ENCODE results near the gene HMOX2.

Gene HMOX2

GRCh38 chr16:4442371-4442770, 33.8 kb upstream of the HMOX2 start:
- Histone ChIP-seq H3K9me3 (ENCODE audit: control insufficient read depth, insufficient read depth, low read depth, low read length) (no peaks in the 10 kb centered on the region), H3K4me1 (ENCODE audit: control insufficient read depth, insufficient read depth, low read length) (no peaks in the 10 kb centered on the region), H3K27ac (ENCODE audit: extremely low read depth, low read depth, low read length) (no peak overlapping the region), H3K36me3 (ENCODE audit: control insufficient read depth in 2 of 2, insufficient read depth in 1 of 2, low read length in 2 of 2) (peaks cover 43 to 90% of the 10 kb centered on the region in 2 experiments), H3K4me3 (ENCODE audit: low read depth, low read length) (no peak overlapping the region)
- TF ChIP-seq TCF7L2 (IDR thresholded peaks at IDR 0.05; ENCODE audit: borderline replicate concordance, low read depth, low read length), result no peak
- TF ChIP-seq ZNF19 (tag by site-specific recombination; IDR thresholded peaks at IDR 0.05; ENCODE audit: low read depth), result no peak
- no peak for TF ChIP-seq ZNF791 (tag by site-specific recombination; IDR thresholded peaks at IDR 0.05)
- CTCF ChIA-PET, result interaction anchor here (1.8 kb wide), 1 partner anchor 38 kb away, joined by 7 read pairs; no protein-coding TSS in a partner anchor
- POLR2A ChIA-PET, result no interaction called here

DNA sequence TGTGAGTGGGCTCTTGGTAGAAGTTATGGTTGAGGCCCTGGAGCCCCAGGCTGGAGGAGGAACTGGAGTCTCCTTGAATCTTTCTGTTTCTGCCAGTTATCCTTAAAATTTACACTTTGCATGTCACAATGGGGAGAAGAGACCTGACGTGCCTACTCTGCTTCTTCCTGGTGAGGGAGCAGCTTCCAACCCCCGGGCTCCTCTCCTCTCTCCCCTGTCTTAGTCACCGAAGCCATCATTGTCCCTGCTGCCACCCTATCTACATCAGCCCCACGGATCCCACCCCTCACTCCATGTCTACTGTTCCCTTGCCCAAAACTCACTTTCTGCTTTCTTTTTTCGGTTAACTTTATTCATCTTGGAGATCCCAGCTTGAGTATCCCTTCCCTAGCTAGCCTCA, 32.9 kb upstream of the HMOX2 start:
- ChIA-PET CTCF (interaction anchor here (1.8 kb wide), 1 partner anchor 39 kb away, joined by 7 read pairs; no protein-coding TSS in a partner anchor), POLR2A (no interaction called here)
- Histone ChIP-seq H3K9me3 (ENCODE audit: control insufficient read depth, insufficient read depth, low read depth, low read length) (no peaks in the 10 kb centered on the region), H3K36me3 (ENCODE audit: control insufficient read depth in 2 of 2, insufficient read depth in 1 of 2, low read length in 2 of 2) (peaks cover 40 to 88% of the 10 kb centered on the region in 2 experiments), H3K4me1 (ENCODE audit: control insufficient read depth, insufficient read depth, low read length) (no peaks in the 10 kb centered on the region), H3K4me3 (ENCODE audit: low read depth, low read length) (no peak overlapping the region), H3K27ac (ENCODE audit: extremely low read depth, low read depth, low read length) (no peak overlapping the region)
- TF ChIP-seq ZFP37 (tag by site-specific recombination; IDR thresholded peaks at IDR 0.05) (no peak), ZNF248 (tag by site-specific recombination; IDR thresholded peaks at IDR 0.05) (no peak), GLI4 (tag by site-specific recombination; IDR thresholded peaks at IDR 0.05) (no peak), EGR2 (tag by site-specific recombination; IDR thresholded peaks at IDR 0.05; ENCODE audit: low read depth) (no peak), ZNF513 (tag by site-specific recombination; IDR thresholded peaks at IDR 0.05) (no peak), ZSCAN18 (tag by site-specific recombination; IDR thresholded peaks at IDR 0.05) (no peak), RBAK (tag by site-specific recombination; IDR thresholded peaks at IDR 0.05) (no peak), ZNF518A (tag by site-specific recombination; conservative IDR thresholded peaks at IDR 0.05; ENCODE audit: low read depth) (no peak), BCL11A (tag by site-specific recombination; IDR thresholded peaks at IDR 0.05; ENCODE audit: low read depth) (no peak), PRDM4 (tag by site-specific recombination; IDR thresholded peaks at IDR 0.05) (no peak), ZNF157 (tag by site-specific recombination; IDR thresholded peaks at IDR 0.05) (no peak), ZNF510 (tag by site-specific recombination; IDR thresholded peaks at IDR 0.05; ENCODE audit: insufficient replicate concordance) (no peak), ZNF501 (tag by site-specific recombination; IDR thresholded peaks at IDR 0.05) (no peak), ZNF146 (tag by site-specific recombination; IDR thresholded peaks at IDR 0.05) (no peak), ZNF830 (tag by site-specific recombination; IDR thresholded peaks at IDR 0.05; ENCODE audit: low read depth) (no peak), HIC1 (tag by site-specific recombination; IDR thresholded peaks at IDR 0.05) (no peak), ZNF707 (tag by site-specific recombination; IDR thresholded peaks at IDR 0.05) (no peak)
- TF ChIP-seq, protein P1, sequence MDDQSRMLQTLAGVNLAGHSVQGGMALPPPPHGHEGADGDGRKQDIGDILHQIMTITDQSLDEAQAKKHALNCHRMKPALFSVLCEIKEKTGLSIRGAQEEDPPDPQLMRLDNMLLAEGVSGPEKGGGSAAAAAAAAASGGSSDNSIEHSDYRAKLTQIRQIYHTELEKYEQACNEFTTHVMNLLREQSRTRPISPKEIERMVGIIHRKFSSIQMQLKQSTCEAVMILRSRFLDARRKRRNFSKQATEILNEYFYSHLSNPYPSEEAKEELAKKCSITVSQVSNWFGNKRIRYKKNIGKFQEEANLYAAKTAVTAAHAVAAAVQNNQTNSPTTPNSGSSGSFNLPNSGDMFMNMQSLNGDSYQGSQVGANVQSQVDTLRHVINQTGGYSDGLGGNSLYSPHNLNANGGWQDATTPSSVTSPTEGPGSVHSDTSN (CRISPR knock-in tag; IDR thresholded peaks at IDR 0.05), result no peak

Data from HEK293 (cell line).